Measurements from ENCODE around the gene HILPDA. TPM values are rescaled to one million over a fixed set of nuclear protein-coding genes. Genes with fewer than 3 reads are reported as not detected.

Gene HILPDA
- total and polyA plus RNA-seq, 10 of the 15 experiments (the other 5 are each of a cell fraction or from before 2014, with no cell fraction given): 12.0 to 232 (median 26.4) TPM

DNA sequence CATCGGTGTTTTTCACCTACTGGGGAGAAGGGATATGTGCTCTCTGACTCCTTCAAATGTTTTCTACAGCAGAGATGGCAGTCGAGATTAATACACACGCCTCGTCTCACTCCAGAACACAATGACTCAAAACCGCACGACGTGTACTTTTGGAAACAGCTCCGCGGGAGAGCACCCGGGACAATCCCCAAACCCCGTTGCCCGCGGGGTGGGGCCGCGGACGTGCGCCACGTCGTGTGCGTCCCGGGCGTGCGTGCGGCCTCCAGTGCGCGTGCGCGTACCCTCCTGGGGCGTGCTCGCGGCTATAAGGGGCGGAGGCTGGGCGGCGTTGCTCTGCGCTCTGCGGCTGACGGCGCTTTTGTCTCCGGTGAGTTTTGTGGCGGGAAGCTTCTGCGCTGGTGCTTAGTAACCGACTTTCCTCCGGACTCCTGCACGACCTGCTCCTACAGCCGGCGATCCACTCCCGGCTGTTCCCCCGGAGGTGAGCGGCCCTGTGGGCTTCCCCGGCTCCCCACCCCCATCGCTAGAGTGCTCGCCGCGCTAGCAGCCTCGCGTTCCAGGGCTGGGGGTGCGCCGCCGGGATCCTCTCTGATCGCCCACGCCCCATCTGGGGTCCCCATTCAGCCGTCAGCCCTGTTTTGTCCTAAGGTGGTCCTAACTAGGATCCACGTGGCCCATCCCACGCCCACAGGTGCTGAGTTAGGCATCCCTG, at the start of gene HILPDA (continued):
- TF ChIP-seq, protein P1, sequence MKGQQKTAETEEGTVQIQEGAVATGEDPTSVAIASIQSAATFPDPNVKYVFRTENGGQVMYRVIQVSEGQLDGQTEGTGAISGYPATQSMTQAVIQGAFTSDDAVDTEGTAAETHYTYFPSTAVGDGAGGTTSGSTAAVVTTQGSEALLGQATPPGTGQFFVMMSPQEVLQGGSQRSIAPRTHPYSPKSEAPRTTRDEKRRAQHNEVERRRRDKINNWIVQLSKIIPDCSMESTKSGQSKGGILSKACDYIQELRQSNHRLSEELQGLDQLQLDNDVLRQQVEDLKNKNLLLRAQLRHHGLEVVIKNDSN (IDR thresholded peaks at IDR 0.05; ENCODE audit: borderline replicate concordance, extremely low read length, insufficient read depth, low read depth, low read length): no peak
- TF ChIP-seq POLR2A (IDR thresholded peaks at IDR 0.05; ENCODE audit: low read depth, low read length) (peak; percentile 91), BCL11A (IDR thresholded peaks at IDR 0.05; ENCODE audit: low read depth, low read length) (peak; percentile 57; the same call in 1 of the 2 replicates), ASH2L (IDR thresholded peaks at IDR 0.05; ENCODE audit: borderline replicate concordance, low read depth) (no peak)
- TF ChIP-seq, protein P2, sequence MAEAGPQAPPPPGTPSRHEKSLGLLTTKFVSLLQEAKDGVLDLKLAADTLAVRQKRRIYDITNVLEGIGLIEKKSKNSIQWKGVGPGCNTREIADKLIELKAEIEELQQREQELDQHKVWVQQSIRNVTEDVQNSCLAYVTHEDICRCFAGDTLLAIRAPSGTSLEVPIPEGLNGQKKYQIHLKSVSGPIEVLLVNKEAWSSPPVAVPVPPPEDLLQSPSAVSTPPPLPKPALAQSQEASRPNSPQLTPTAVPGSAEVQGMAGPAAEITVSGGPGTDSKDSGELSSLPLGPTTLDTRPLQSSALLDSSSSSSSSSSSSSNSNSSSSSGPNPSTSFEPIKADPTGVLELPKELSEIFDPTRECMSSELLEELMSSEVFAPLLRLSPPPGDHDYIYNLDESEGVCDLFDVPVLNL (IDR thresholded peaks at IDR 0.05; ENCODE audit: low read depth, low read length): no peak
- TF ChIP-seq, protein P3, sequence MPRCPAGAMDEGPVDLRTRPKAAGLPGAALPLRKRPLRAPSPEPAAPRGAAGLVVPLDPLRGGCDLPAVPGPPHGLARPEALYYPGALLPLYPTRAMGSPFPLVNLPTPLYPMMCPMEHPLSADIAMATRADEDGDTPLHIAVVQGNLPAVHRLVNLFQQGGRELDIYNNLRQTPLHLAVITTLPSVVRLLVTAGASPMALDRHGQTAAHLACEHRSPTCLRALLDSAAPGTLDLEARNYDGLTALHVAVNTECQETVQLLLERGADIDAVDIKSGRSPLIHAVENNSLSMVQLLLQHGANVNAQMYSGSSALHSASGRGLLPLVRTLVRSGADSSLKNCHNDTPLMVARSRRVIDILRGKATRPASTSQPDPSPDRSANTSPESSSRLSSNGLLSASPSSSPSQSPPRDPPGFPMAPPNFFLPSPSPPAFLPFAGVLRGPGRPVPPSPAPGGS (IDR thresholded peaks at IDR 0.05; ENCODE audit: borderline replicate concordance, insufficient read depth, low read depth, low read length, poor library complexity, severe bottlenecking): peak; percentile 99

Data from GM12878 (cell line).